HPDE6-E6E7 (cell line): ENCODE measurements around the gene KIF20A.
"Not testable (repeated sequence)": the region's sequence is repeated elsewhere in the genome, so short reads cannot be mapped to it uniquely, and the experiment has no call there.

Experiments
- DNase-seq: peaks from one replicate; pipeline ENCODE4 v3.0.0; 2011; ENCODE audit warnings: missing footprints; ENCODE audit errors: extremely low spot score

KIF20A gene

GRCh38 chr5:138178516-138179276 is at the start of gene KIF20A, which contains the start of gene BRD8:
Gene KIF20A (plus strand): TSS chr5:138179112. CDS start chr5:138179681, 569 bp downstream.
Gene BRD8 (minus strand): TSS chr5:138178630. CDS start chr5:138178614, 16 bp downstream.
- peak; percentile 92 for DNase-seq

- no peak for DNase-seq
These were observed 49.6 kb upstream of the KIF20A start for GRCh38 chr5:138129347-138129746.

- no peak for DNase-seq
These were observed 46.4 kb upstream of the KIF20A start for GRCh38 chr5:138132543-138132942.

- no peak for DNase-seq
These were observed 39.7 kb upstream of the KIF20A start, which contains the start of gene NME5 for GRCh38 chr5:138138949-138139780. Gene NME5 (minus strand): TSS chr5:138139428. CDS start chr5:138138780, 648 bp downstream.

- no peak for DNase-seq
These were observed 39.2 kb upstream of the KIF20A start for GRCh38 chr5:138139781-138140090.

GRCh38 chr5:138140268-138140667 is 38.6 kb upstream of the KIF20A start:
- no peak for DNase-seq

- no peak for DNase-seq
These were observed 37.2 kb upstream of the KIF20A start for GRCh38 chr5:138141734-138142133.

GRCh38 chr5:138143578-138143977 is 35.3 kb upstream of the KIF20A start:
- DNase-seq = not testable (repeated sequence)

- DNase-seq = no peak
These were observed 30.1 kb upstream of the KIF20A start for GRCh38 chr5:138148811-138149210.

GRCh38 chr5:138149530-138149929 is 29.4 kb upstream of the KIF20A start:
- DNase-seq = no peak

- DNase-seq = not testable (repeated sequence)
These were observed 22.9 kb upstream of the KIF20A start for GRCh38 chr5:138155977-138156376.

GRCh38 chr5:138157626-138158025 is 21.3 kb upstream of the KIF20A start:
- DNase-seq = no peak

- DNase-seq = no peak
These were observed 19.2 kb upstream of the KIF20A start for GRCh38 chr5:138159666-138160065.

- no peak for DNase-seq
These were observed 18.2 kb upstream of the KIF20A start for GRCh38 chr5:138160706-138161105.

GRCh38 chr5:138163721-138164120 is 15.2 kb upstream of the KIF20A start:
- DNase-seq = no peak

- DNase-seq = no peak
These were observed 9.8 kb upstream of the KIF20A start for GRCh38 chr5:138169124-138169523.

- no peak for DNase-seq
These were observed 8.6 kb upstream of the KIF20A start for GRCh38 chr5:138170299-138170698.

- peak; percentile 42 for DNase-seq
These were observed 884 bp upstream of the KIF20A start for GRCh38 chr5:138177941-138178515.

GRCh38 chr5:138179277-138179857 is 455 bp downstream of the KIF20A start:
- DNase-seq = peak; percentile 1

- DNase-seq = peak; percentile 42
These were observed 1.4 kb downstream of the KIF20A start for GRCh38 chr5:138180183-138180782.

GRCh38 chr5:138180841-138181240 is 1.9 kb downstream of the KIF20A start:
- DNase-seq = no peak

- DNase-seq = no peak
These were observed 3.9 kb downstream of the KIF20A start for GRCh38 chr5:138182808-138183207.
